Amygdala (tissue), 56 donors: ENCODE results near the gene SERPINF2.
"Not testable (repeated sequence)": the region's sequence is repeated elsewhere in the genome, so short reads cannot be mapped to it uniquely, and the experiment has no call there.

Source experiments
- DNase-seq, 56 donors: peaks; one replicate each; lab custom pipeline; 2025; lab: John Stamatoyannopoulos, UW

SERPINF2 gene

GRCh38 chr17:1758807-1759206 is 16.1 kb downstream of the SERPINF2 start:
- DNase-seq, result peak in 3 of 56 donors; percentile 20 to 25 (median 24)

GRCh38 chr17:1759529-1759928 is 16.9 kb downstream of the SERPINF2 start:
- no peak for DNase-seq

- no peak for DNase-seq
Observed at GRCh38 chr17:1762233-1762900, 19.7 kb downstream of the SERPINF2 start.

GRCh38 chr17:1762901-1763898 is 20.5 kb downstream of the SERPINF2 start:
- peak in 7 of 56 donors; percentile 20 to 48 (median 42) for DNase-seq

GRCh38 chr17:1764284-1764683 is 21.6 kb downstream of the SERPINF2 start:
- peak in 5 of 56 donors; percentile 13 to 43 (median 26) for DNase-seq

- not testable (repeated sequence) for DNase-seq
Observed at GRCh38 chr17:1764705-1765104, 22.0 kb downstream of the SERPINF2 start.

GRCh38 chr17:1765576-1765975 is 22.9 kb downstream of the SERPINF2 start:
- no peak for DNase-seq

GRCh38 chr17:1766382-1767135 is 23.9 kb downstream of the SERPINF2 start:
- peak in 6 of 56 donors; percentile 27 to 58 (median 29) for DNase-seq

- DNase-seq, result no peak
Observed at GRCh38 chr17:1767358-1767757, 24.7 kb downstream of the SERPINF2 start.

- DNase-seq, result no peak
Observed at GRCh38 chr17:1769822-1770477, 27.3 kb downstream of the SERPINF2 start.

- DNase-seq, result not testable (repeated sequence)
Observed at GRCh38 chr17:1773000-1773695, 30.5 kb downstream of the SERPINF2 start.

GRCh38 chr17:1773696-1774181 is 31.1 kb downstream of the SERPINF2 start:
- DNase-seq, result peak in 2 of 56 donors; percentile 18 to 20

GRCh38 chr17:1774390-1775176 is 31.9 kb downstream of the SERPINF2 start:
- no peak for DNase-seq

- DNase-seq, result no peak
Observed at GRCh38 chr17:1776328-1776727, 33.7 kb downstream of the SERPINF2 start.

- DNase-seq, result no peak
Observed at GRCh38 chr17:1776857-1777256, 34.2 kb downstream of the SERPINF2 start.

- DNase-seq, result no peak
Observed at GRCh38 chr17:1779571-1780131, 37.0 kb downstream of the SERPINF2 start.

GRCh38 chr17:1782171-1782567 is 39.5 kb downstream of the SERPINF2 start:
- no peak for DNase-seq

- peak in 1 of 56 donors; percentile 4 for DNase-seq
Observed at GRCh38 chr17:1783271-1783670, 40.6 kb downstream of the SERPINF2 start.
